HEK293 (cell line): ENCODE measurements around the gene ATG10.

ENCODE experiments used
- GLIS1 ChIP-seq: fragments of 450-650 bp; formaldehyde crosslinking; IDR thresholded peaks from 2 replicates; pipeline ENCODE4 v1.5.1; 2016; ENCODE audit warnings: missing biosample characterization, missing genetic modification characterization
- KLF16 ChIP-seq: fragments of 450-650 bp; formaldehyde crosslinking; IDR thresholded peaks from 2 replicates; pipeline ENCODE4 v1.5.1; 2017; ENCODE audit warnings: missing biosample characterization, missing genetic modification characterization
- MYNN ChIP-seq: fragments of 450-650 bp; formaldehyde crosslinking; IDR thresholded peaks from 2 replicates; pipeline ENCODE4 v1.5.1; 2016; ENCODE audit warnings: missing biosample characterization, missing genetic modification characterization, borderline replicate concordance
- PATZ1 ChIP-seq: fragments of 450-650 bp; formaldehyde crosslinking; IDR thresholded peaks from 2 replicates; pipeline ENCODE4 v1.5.1; 2016; ENCODE audit warnings: missing biosample characterization, missing genetic modification characterization
- REPIN1 ChIP-seq: fragments of 450-650 bp; formaldehyde crosslinking; IDR thresholded peaks from 2 replicates; pipeline ENCODE4 v1.5.1; 2017; ENCODE audit warnings: missing biosample characterization, missing genetic modification characterization, low read depth
- ZNF133 ChIP-seq: fragments of 450-650 bp; formaldehyde crosslinking; IDR thresholded peaks from 2 replicates; pipeline ENCODE4 v1.5.1; 2016; ENCODE audit warnings: missing biosample characterization, missing genetic modification characterization
- ZNF292 ChIP-seq: fragments of 450-650 bp; formaldehyde crosslinking; IDR thresholded peaks from 2 replicates; pipeline ENCODE4 v1.5.1; 2016; ENCODE audit warnings: low read depth, missing biosample characterization, missing genetic modification characterization, borderline replicate concordance
- ZNF350 ChIP-seq: fragments of 450-650 bp; formaldehyde crosslinking; IDR thresholded peaks from 2 replicates; pipeline ENCODE4 v1.5.0; 2017; ENCODE audit warnings: missing biosample characterization, mild to moderate bottlenecking, missing genetic modification characterization
- ZNF362 ChIP-seq: fragments of 450-650 bp; formaldehyde crosslinking; IDR thresholded peaks from 2 replicates; pipeline ENCODE4 v1.5.1; 2016; ENCODE audit warnings: missing biosample characterization, missing genetic modification characterization
- TF ChIP-seq, protein P1 (sequence below): fragments of 450-650 bp; formaldehyde crosslinking; IDR thresholded peaks from 2 replicates; pipeline ENCODE4 v1.5.1; 2016; ENCODE audit warnings: missing biosample characterization, missing genetic modification characterization

- TF ChIP-seq ZNF350 (no peak), ZNF362 (tag by site-specific recombination) (no peak), ZNF133 (no peak), KLF16 (tag by site-specific recombination) (no peak), ZNF292 (tag by site-specific recombination) (no peak), REPIN1 (no peak), MYNN (no peak), GLIS1 (tag by site-specific recombination) (no peak), PATZ1 (no peak)
- TF ChIP-seq, protein P1, sequence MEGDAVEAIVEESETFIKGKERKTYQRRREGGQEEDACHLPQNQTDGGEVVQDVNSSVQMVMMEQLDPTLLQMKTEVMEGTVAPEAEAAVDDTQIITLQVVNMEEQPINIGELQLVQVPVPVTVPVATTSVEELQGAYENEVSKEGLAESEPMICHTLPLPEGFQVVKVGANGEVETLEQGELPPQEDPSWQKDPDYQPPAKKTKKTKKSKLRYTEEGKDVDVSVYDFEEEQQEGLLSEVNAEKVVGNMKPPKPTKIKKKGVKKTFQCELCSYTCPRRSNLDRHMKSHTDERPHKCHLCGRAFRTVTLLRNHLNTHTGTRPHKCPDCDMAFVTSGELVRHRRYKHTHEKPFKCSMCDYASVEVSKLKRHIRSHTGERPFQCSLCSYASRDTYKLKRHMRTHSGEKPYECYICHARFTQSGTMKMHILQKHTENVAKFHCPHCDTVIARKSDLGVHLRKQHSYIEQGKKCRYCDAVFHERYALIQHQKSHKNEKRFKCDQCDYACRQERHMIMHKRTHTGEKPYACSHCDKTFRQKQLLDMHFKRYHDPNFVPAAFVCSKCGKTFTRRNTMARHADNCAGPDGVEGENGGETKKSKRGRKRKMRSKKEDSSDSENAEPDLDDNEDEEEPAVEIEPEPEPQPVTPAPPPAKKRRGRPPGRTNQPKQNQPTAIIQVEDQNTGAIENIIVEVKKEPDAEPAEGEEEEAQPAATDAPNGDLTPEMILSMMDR = no peak
These were observed 236.5 kb downstream of the ATG10 start for GRCh38 chr5:82208371-82208770.
